Femur (tissue), 1 donor: ENCODE measurements around the gene SPSB2.
"Not testable (repeated sequence)": the region's sequence is repeated elsewhere in the genome, so short reads cannot be mapped to it uniquely, and the experiment has no call there.

Experiments used
- DNase-seq: peaks from one replicate; pipeline ENCODE4 v3.0.0-alpha.2; 2017

SPSB2 gene

GRCh38 chr12:6873094-6874014, at the start of gene SPSB2:
SPSB2 (minus strand) TSS chr12:6873303; CDS start chr12:6872901, 402 bp downstream.
- DNase-seq: peak; percentile 98

- no peak for DNase-seq
These were observed 49.2 kb upstream of the SPSB2 start for GRCh38 chr12:6921996-6922946.

GRCh38 chr12:6921539-6921938, 48.4 kb upstream of the SPSB2 start:
- DNase-seq: no peak

GRCh38 chr12:6919588-6919987, 46.5 kb upstream of the SPSB2 start:
- no peak for DNase-seq

- no peak for DNase-seq
These were observed 44.6 kb upstream of the SPSB2 start for GRCh38 chr12:6917491-6918231.

- no peak for DNase-seq
These were observed 43.5 kb upstream of the SPSB2 start for GRCh38 chr12:6916426-6917200.

- DNase-seq: no peak
These were observed 42.7 kb upstream of the SPSB2 start for GRCh38 chr12:6915789-6916285.

GRCh38 chr12:6914947-6915788, 42.1 kb upstream of the SPSB2 start:
- DNase-seq: no peak

- DNase-seq: peak; percentile 81
These were observed 41.3 kb upstream of the SPSB2 start, which contains the start of gene ENO2 for GRCh38 chr12:6914246-6914946. ENO2 (plus strand) TSS chr12:6914580; CDS start chr12:6915833, 1,253 bp downstream.

GRCh38 chr12:6912164-6912935, 39.2 kb upstream of the SPSB2 start:
- DNase-seq: no peak

- no peak for DNase-seq
These were observed 36.5 kb upstream of the SPSB2 start for GRCh38 chr12:6909421-6910145.

GRCh38 chr12:6908141-6908540, 35.0 kb upstream of the SPSB2 start:
- DNase-seq: not testable (repeated sequence)

- DNase-seq: no peak
These were observed 32.4 kb upstream of the SPSB2 start for GRCh38 chr12:6905414-6906040.

- DNase-seq: peak; percentile 98
These were observed 31.5 kb upstream of the SPSB2 start, which contains the start of gene LRRC23 for GRCh38 chr12:6904280-6905276. LRRC23 (plus strand) TSS chr12:6904822; CDS start chr12:6905634, 812 bp downstream.

GRCh38 chr12:6903722-6904121, 30.6 kb upstream of the SPSB2 start:
- DNase-seq: no peak

GRCh38 chr12:6902448-6902847, 29.3 kb upstream of the SPSB2 start:
- DNase-seq: no peak
